Natural killer cell (primary cell): Measurements from ENCODE around the gene TLL2. TPM values are rescaled to one million over a fixed set of nuclear protein-coding genes. Genes with fewer than 3 reads are reported as not detected.

Experiments
- ATAC-seq, 3 donors: fragments of 150-1000 bp in 2 of 3; fragments of 200-7000 bp in 1 of 3; cut with Tn5 transposase; 1 replicate in 1 of 3; 2 replicates in 2 of 3; pipeline ENCODE4 v1.10.0; 2021; ENCODE audit warnings: mild to moderate bottlenecking in 2 of 3, moderate library complexity in 2 of 3
- DNase-seq, 2 donors: peaks; one replicate each; pipeline versions ENCODE4 v3.0.0 to v3.0.0-alpha.2; 2013 to 2021; ENCODE audit warnings: mixed read lengths in 1 of 2
- H3K27ac ChIP-seq: one replicate; pipeline ENCODE4 v1.5.1; 2013; ENCODE audit warnings: mild to moderate bottlenecking, low read length
- H3K27me3 ChIP-seq: one replicate; pipeline ENCODE4 v1.6.1; 2013; ENCODE audit warnings: low read length; ENCODE audit not compliant: control insufficient read depth, insufficient read depth
- H3K36me3 ChIP-seq: one replicate; pipeline ENCODE4 v1.6.1; 2013; ENCODE audit warnings: low read length; ENCODE audit not compliant: control insufficient read depth, insufficient read depth
- H3K4me1 ChIP-seq: one replicate; pipeline ENCODE4 v1.6.1; 2013; ENCODE audit warnings: low read length; ENCODE audit not compliant: control insufficient read depth, insufficient read depth
- H3K4me3 ChIP-seq: one replicate; pipeline ENCODE4 v1.5.1; 2013; ENCODE audit warnings: low read length
- H3K9me3 ChIP-seq: one replicate; pipeline ENCODE4 v1.6.1; 2013; ENCODE audit warnings: low read length; ENCODE audit not compliant: control insufficient read depth, insufficient read depth
- H3K27ac Mint-ChIP-seq, 2 donors: one replicate each; pipeline ENCODE4 v1.8.0; 2022; ENCODE audit warnings: mild to moderate bottlenecking in 2 of 2, mixed read lengths in 2 of 2, moderate library complexity in 1 of 2
- H3K27me3 Mint-ChIP-seq, 2 donors: one replicate each; pipeline ENCODE4 v1.8.0; 2022; ENCODE audit warnings: low read depth in 2 of 2, mixed read lengths in 2 of 2
- H3K36me3 Mint-ChIP-seq: one replicate; pipeline ENCODE4 v1.8.0; 2022; ENCODE audit warnings: mixed read lengths
- H3K4me1 Mint-ChIP-seq, 2 donors: one replicate each; pipeline ENCODE4 v1.8.0; 2022; ENCODE audit warnings: mixed read lengths in 2 of 2
- H3K4me3 Mint-ChIP-seq: one replicate; pipeline ENCODE4 v1.8.0; 2022; ENCODE audit warnings: mild to moderate bottlenecking, moderate library complexity, mixed read lengths
- H3K9me3 Mint-ChIP-seq, 2 donors: one replicate each; pipeline ENCODE4 v1.8.0; 2022; ENCODE audit warnings: mixed read lengths in 2 of 2
- CTCF ChIP-seq: fragments of 200-600 bp; IDR thresholded peaks from one replicate; pipeline ENCODE4 v1.8.0; 2022; ENCODE audit warnings: antibody characterized with exemption
- WGBS: methylation state at CpG from one replicate; pipeline ENCODE4 v1.1.7; 2013; ENCODE audit warnings: missing lambda C conversion rate; ENCODE audit not compliant: insufficient coverage; 5-methylcytosine and 5-hydroxymethylcytosine counted together
- intact Hi-C: fragments of 100-400 bp; cut with micrococcal nuclease; formaldehyde crosslinking; loops from one replicate; pipeline ENCODE4 v1.14.2; 2022
- total RNA-seq, 4 donors: library from RNA; stranded (reverse); fragments of 120-200 nt in 1 of 4; gene quantifications; one replicate each; pipeline versions ENCODE4 v1.2.3 to v1.2.4, GENCODE V29; 2013 to 2022

The TLL2 gene
- total RNA-seq, 3 donors from 2014 or later (not counting 1 experiment from before 2014, with no cell fraction given) = not detected

GRCh38 chr10:96384506-96384905, 129.2 kb downstream of the TLL2 start:
- H3K4me1 ChIP-seq = peaks cover 5% of the 10 kb centered on the region
- intact Hi-C loops = no loop called here
- no peaks in the 10 kb centered on the region for H3K9me3 ChIP-seq
- TF ChIP-seq CTCF = no peak
- H3K27ac ChIP-seq = no peak overlapping the region
- DNase-seq (no peak), ATAC-seq (no peak)
- 82% methylated on average over 25 of the region's 25 CpGs for WGBS
- Mint-ChIP-seq H3K27ac (no peak overlapping the region), H3K9me3 (no peaks in the 10 kb centered on the region), H3K27me3 (peaks cover 5 to 20% of the 10 kb centered on the region in 2 donors), H3K4me1 (no peaks in the 10 kb centered on the region), H3K4me3 (no peak overlapping the region), H3K36me3 (no peaks in the 10 kb centered on the region)
- H3K27me3 ChIP-seq = no peaks in the 10 kb centered on the region
- no peaks in the 10 kb centered on the region for H3K36me3 ChIP-seq
- H3K4me3 ChIP-seq = no peak overlapping the region

GRCh38 chr10:96380821-96381220, 132.9 kb downstream of the TLL2 start:
- H3K27me3 Mint-ChIP-seq = peaks cover 0 to 8% of the 10 kb centered on the region in 2 donors
- no peaks in the 10 kb centered on the region for H3K9me3 Mint-ChIP-seq
- DNase-seq (no peak), ATAC-seq (peak in 1 of 3 donors; percentile 35)
- Histone ChIP-seq H3K36me3 (no peaks in the 10 kb centered on the region), H3K9me3 (no peaks in the 10 kb centered on the region), H3K27ac (no peak overlapping the region), H3K4me1 (peaks cover 5% of the 10 kb centered on the region), H3K4me3 (no peak overlapping the region), H3K27me3 (no peaks in the 10 kb centered on the region)
- H3K36me3 Mint-ChIP-seq = no peaks in the 10 kb centered on the region
- no peak for TF ChIP-seq CTCF
- intact Hi-C loops = no loop called here
- WGBS = 94% methylated on average over 7 of the region's 7 CpGs
- H3K4me1 Mint-ChIP-seq = peaks cover under 1 to 1% of the 10 kb centered on the region in 2 donors
- H3K4me3 Mint-ChIP-seq = no peak overlapping the region
- no peak overlapping the region for H3K27ac Mint-ChIP-seq

- peaks cover 13% of the 10 kb centered on the region for H3K4me1 ChIP-seq
- intact Hi-C loops = no loop called here
- Mint-ChIP-seq H3K9me3 (no peaks in the 10 kb centered on the region), H3K27me3 (peaks cover 7 to 19% of the 10 kb centered on the region in 2 donors), H3K4me3 (no peak overlapping the region), H3K36me3 (no peaks in the 10 kb centered on the region), H3K27ac (no peak overlapping the region), H3K4me1 (peaks cover 11 to 12% of the 10 kb centered on the region in 2 donors)
- DNase-seq (no peak), ATAC-seq (no peak)
- 83% methylated on average over 8 of the region's 8 CpGs for WGBS
- H3K27me3 ChIP-seq = no peaks in the 10 kb centered on the region
- H3K36me3 ChIP-seq = no peaks in the 10 kb centered on the region
- H3K27ac ChIP-seq = no peak overlapping the region
- H3K9me3 ChIP-seq = no peaks in the 10 kb centered on the region
- no peak overlapping the region for H3K4me3 ChIP-seq
- TF ChIP-seq CTCF = no peak
Measured at GRCh38 chr10:96379758-96380157, 134.0 kb downstream of the TLL2 start.

- Mint-ChIP-seq H3K27ac (no peak overlapping the region), H3K4me3 (no peak overlapping the region), H3K27me3 (peaks cover 16 to 29% of the 10 kb centered on the region in 2 donors), H3K36me3 (no peaks in the 10 kb centered on the region), H3K4me1 (peaks cover 16 to 19% of the 10 kb centered on the region in 2 donors), H3K9me3 (no peaks in the 10 kb centered on the region)
- intact Hi-C loops = no loop called here
- no peak overlapping the region for H3K27ac ChIP-seq
- WGBS = 90% methylated on average over 15 of the region's 15 CpGs
- no peaks in the 10 kb centered on the region for H3K9me3 ChIP-seq
- H3K36me3 ChIP-seq = no peaks in the 10 kb centered on the region
- H3K4me3 ChIP-seq = no peak overlapping the region
- H3K27me3 ChIP-seq = no peaks in the 10 kb centered on the region
- peaks cover 15% of the 10 kb centered on the region for H3K4me1 ChIP-seq
- no peak for DNase-seq
- no peak for ATAC-seq
- no peak for TF ChIP-seq CTCF
Measured at GRCh38 chr10:96378741-96379140, 135.0 kb downstream of the TLL2 start.
